A673 (cell line): ENCODE data around the gene TRPV5. TPM values are rescaled to one million over a fixed set of nuclear protein-coding genes. Genes with fewer than 3 reads are reported as not detected.

Experiments
- BruUV-seq: library from RNA; stranded (reverse); fragments of 400-500 nt; replicated peaks from 2 replicates; lab custom pipeline; 2021; lab: Mats Ljungman, UMichigan
- CTCF ChIA-PET: fragments of 300-600 bp; sonication (Branson Sonifier 250); formaldehyde crosslinking; loops from one replicate; lab custom pipeline; 2022; ENCODE audit warnings: antibody characterized with exemption; lab: Charles Lee
- POLR2A ChIA-PET: fragments of 300-600 bp; sonication (Branson Sonifier 250); formaldehyde crosslinking; loops from one replicate; lab custom pipeline; 2022; ENCODE audit warnings: antibody characterized with exemption; ENCODE audit not compliant: low non-redundant PET; lab: Charles Lee
- DNase-seq: peaks from one replicate; pipeline ENCODE4 v3.0.0-alpha.2; 2015; ENCODE audit warnings: low spot score
- H3K27ac ChIP-seq: fragments of 200-600 bp; sonication (generic); 2 replicates; pipeline ENCODE4 v1.5.1; 2016; ENCODE audit warnings: mixed run types, low read depth, mild to moderate bottlenecking, mixed read lengths, antibody characterized with exemption, low read length; ENCODE audit not compliant: poor library complexity, severe bottlenecking
- H3K27me3 ChIP-seq: fragments of 200-600 bp; sonication (generic); replicated peaks from 2 replicates; pipeline ENCODE4 v1.6.1; 2017; ENCODE audit warnings: mixed run types, low read depth, mild to moderate bottlenecking, mixed read lengths, antibody characterized with exemption, low read length; ENCODE audit not compliant: insufficient read depth, poor library complexity
- H3K36me3 ChIP-seq: fragments of 200-600 bp; sonication (generic); 2 replicates; pipeline ENCODE4 v1.6.1; 2016; ENCODE audit warnings: mixed run types, mild to moderate bottlenecking, mixed read lengths, antibody characterized with exemption, low read length; ENCODE audit not compliant: insufficient read depth, poor library complexity, severe bottlenecking
- H3K4me1 ChIP-seq: fragments of 200-600 bp; sonication (generic); 2 replicates; pipeline ENCODE4 v1.6.1; 2017; ENCODE audit warnings: mixed run types, mild to moderate bottlenecking, mixed read lengths, antibody characterized with exemption, low read length; ENCODE audit not compliant: insufficient read depth, poor library complexity, severe bottlenecking
- H3K4me3 ChIP-seq: fragments of 200-600 bp; sonication (generic); 2 replicates; pipeline ENCODE4 v1.5.1; 2016; ENCODE audit warnings: low read depth, mixed run types, mild to moderate bottlenecking, mixed read lengths, low read length; ENCODE audit not compliant: poor library complexity, severe bottlenecking
- H3K9me3 ChIP-seq: fragments of 200-600 bp; sonication (generic); 2 replicates; pipeline ENCODE4 v1.6.1; 2016; ENCODE audit warnings: mixed run types, low read depth, mild to moderate bottlenecking, mixed read lengths, antibody characterized with exemption, low read length; ENCODE audit not compliant: poor library complexity, severe bottlenecking
- CTCF ChIP-seq: fragments of 300-800, 200-600 bp; sonication (generic); conservative IDR thresholded peaks from 2 replicates; pipeline ENCODE4 v1.5.1; 2017; ENCODE audit warnings: low read depth, mild to moderate bottlenecking, antibody characterized with exemption, low read length, moderate library complexity, mixed read lengths
- EZH2 ChIP-seq: fragments of 200-600 bp; sonication (generic); IDR thresholded peaks from 2 replicates; pipeline ENCODE4 v1.6.1; 2017; ENCODE audit warnings: borderline replicate concordance, low read depth, mild to moderate bottlenecking, mixed read lengths, antibody characterized with exemption, low read length; ENCODE audit not compliant: poor library complexity, severe bottlenecking
- intact Hi-C: fragments of 100-400 bp; cut with micrococcal nuclease; formaldehyde crosslinking; loops from one replicate; pipeline ENCODE4 v1.10.0; 2022; ENCODE audit not compliant: unreplicated experiment
- total RNA-seq: library from RNA; stranded (reverse); gene quantifications from 2 replicates; pipeline ENCODE4 v1.2.3, GENCODE V29; 2021

The TRPV5 gene
- total RNA-seq, 1 experiment from 2014 or later: not detected

- DNase-seq: no peak
- no peaks in the 10 kb centered on the region for H3K9me3 ChIP-seq
- H3K4me1 ChIP-seq: no peaks in the 10 kb centered on the region
- POLR2A ChIA-PET: no interaction called here
- intact Hi-C loops: no loop called here
- H3K4me3 ChIP-seq: no peak overlapping the region
- H3K27me3 ChIP-seq: peaks cover 45% of the 10 kb centered on the region
- no TSS peak for BruUV-seq
- H3K36me3 ChIP-seq: no peaks in the 10 kb centered on the region
- H3K27ac ChIP-seq: no peak overlapping the region
- TF ChIP-seq CTCF: no peak
- TF ChIP-seq EZH2: no peak
- CTCF ChIA-PET: no interaction called here
These were observed 20.0 kb downstream of the TRPV5 start for GRCh38 chr7:142913566-142913965.

- DNase-seq: no peak
- TF ChIP-seq CTCF: no peak
- TF ChIP-seq EZH2: no peak
- intact Hi-C loops: no loop called here
- CTCF ChIA-PET: no interaction called here
- Histone ChIP-seq H3K9me3 (no peaks in the 10 kb centered on the region), H3K4me3 (no peak overlapping the region), H3K27ac (no peak overlapping the region), H3K36me3 (no peaks in the 10 kb centered on the region), H3K4me1 (no peaks in the 10 kb centered on the region), H3K27me3 (peaks cover 41% of the 10 kb centered on the region)
- BruUV-seq: no TSS peak
- POLR2A ChIA-PET: no interaction called here
These were observed 20.5 kb downstream of the TRPV5 start for GRCh38 chr7:142913051-142913450.

DNA sequence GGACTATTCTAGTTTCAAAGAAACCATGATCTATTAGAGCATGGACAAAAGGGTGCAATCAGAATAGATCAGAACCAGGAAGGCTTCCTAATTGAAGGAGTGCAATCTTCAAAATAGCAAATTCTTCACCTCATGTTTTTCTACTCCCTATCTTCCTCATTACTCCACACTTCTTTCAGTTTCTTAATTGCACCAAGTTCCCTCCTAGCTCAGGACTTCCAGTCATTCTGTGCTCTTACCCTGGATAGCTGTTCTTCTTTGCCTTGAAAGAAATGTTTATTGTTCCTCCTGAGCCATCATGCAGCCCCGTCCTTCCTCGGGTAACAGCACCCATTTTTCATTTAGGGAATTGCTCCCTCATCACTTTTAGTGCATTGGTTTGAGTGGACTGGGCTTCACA is 23.1 kb downstream of the TRPV5 start:
- BruUV-seq: no TSS peak
- TF ChIP-seq EZH2 (no peak), CTCF (no peak)
- no peaks in the 10 kb centered on the region for H3K9me3 ChIP-seq
- CTCF ChIA-PET: no interaction called here
- peaks cover 21% of the 10 kb centered on the region for H3K27me3 ChIP-seq
- no peak overlapping the region for H3K4me3 ChIP-seq
- no peak overlapping the region for H3K27ac ChIP-seq
- no peak for DNase-seq
- no peaks in the 10 kb centered on the region for H3K36me3 ChIP-seq
- intact Hi-C loops: no loop called here
- POLR2A ChIA-PET: no interaction called here
- no peaks in the 10 kb centered on the region for H3K4me1 ChIP-seq
